Endometrial microvascular endothelial cells (primary cell): ENCODE results near the gene PLXNA2. TPM values are rescaled to one million over a fixed set of nuclear protein-coding genes. Genes with fewer than 3 reads are reported as not detected.

ENCODE experiments used
- in situ Hi-C: cut with HindIII; loops from 2 replicates; pipeline ENCODE4 v1.10.0; 2017; ENCODE audit warnings: low sequenced_read_pairs, low pct_unique_long_range_greater_than_20kb; ENCODE audit errors: inconsistent ontology term
- total RNA-seq: library from RNA; depleted of rRNA; stranded (reverse); fragments of >200 nt; gene quantifications from one replicate; pipeline ENCODE4 v1.2.3, GENCODE V29; 2015; ENCODE audit errors: inconsistent ontology term

PLXNA2 gene
- total RNA-seq, 1 donor from 2014 or later: 83.1 TPM

DNA sequence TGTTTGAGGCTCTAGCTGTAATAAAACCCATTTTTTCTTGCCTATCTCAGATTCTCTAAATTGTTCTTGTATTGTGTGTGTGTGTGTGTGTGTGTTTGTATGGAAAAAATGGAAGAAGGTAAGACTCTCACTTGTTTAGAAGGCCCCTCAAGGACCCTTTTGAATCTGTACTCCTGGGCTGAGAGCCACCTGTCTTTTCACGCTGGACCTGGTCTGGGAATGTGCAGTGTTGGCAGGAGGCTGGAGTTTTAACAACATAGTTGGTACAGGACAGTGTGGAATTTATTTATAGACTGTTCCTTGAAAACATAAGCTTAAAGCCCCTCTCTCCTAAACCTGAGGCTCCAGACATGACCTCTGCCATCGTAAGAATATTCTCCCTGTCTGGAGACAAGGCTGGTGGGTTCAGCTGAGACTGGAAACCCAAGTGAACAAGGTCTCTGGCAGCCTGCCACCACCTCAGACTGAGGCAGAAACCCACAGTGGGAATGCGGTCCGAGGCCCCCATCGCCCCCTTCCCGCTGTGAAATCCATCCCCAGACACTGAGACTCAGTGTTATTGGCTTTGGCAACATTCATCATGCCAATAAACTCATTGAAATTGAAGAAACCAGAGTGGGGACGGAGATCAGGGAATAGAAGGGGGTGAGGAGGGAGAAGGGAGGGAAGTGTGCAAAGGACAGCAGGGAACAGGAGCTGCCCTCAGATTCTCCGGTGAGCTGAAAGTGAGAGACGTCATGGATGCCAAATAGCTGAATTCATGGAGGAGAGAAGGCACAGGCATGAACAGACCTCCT lies 24.6 kb upstream of the PLXNA2 start:
- in situ Hi-C loops: no loop called here

DNA sequence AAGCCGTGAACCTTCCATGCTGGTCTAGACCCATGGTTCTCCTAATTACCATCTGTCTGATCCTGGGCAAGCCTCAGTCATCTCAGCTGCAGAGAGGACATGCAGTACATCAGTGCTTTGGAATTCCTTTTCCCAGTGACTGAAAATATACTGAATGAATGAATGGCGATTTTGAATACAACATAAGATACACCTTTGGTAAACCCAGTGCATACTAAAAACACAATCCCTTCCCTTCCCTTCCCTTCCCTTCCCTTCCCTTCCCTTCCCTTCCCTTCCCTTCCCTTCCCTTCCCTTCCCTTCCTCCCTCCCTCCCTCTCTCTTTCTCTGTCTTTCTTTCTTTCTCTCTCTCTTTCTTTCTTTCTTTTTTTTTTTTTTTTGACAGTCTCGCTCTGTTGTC lies 21.3 kb upstream of the PLXNA2 start:
- in situ Hi-C loops: no loop called here

DNA sequence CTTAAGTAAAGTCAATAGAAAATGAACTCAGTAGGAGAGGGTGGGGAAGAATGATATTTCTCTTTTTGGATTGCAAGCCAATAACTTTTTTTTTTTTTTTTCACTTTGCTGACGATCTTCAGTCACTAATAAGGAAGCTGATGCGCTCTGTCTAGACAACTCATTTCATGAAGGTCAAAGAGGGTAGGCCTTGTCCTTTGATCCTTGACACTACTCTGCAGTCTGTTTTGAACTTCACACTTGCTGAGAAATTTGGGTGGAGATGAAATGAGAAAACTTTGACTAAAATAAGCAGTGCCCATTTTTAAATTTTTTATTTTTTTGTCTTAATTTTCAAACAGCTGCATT lies 20.9 kb upstream of the PLXNA2 start:
- in situ Hi-C loops: no loop called here

DNA sequence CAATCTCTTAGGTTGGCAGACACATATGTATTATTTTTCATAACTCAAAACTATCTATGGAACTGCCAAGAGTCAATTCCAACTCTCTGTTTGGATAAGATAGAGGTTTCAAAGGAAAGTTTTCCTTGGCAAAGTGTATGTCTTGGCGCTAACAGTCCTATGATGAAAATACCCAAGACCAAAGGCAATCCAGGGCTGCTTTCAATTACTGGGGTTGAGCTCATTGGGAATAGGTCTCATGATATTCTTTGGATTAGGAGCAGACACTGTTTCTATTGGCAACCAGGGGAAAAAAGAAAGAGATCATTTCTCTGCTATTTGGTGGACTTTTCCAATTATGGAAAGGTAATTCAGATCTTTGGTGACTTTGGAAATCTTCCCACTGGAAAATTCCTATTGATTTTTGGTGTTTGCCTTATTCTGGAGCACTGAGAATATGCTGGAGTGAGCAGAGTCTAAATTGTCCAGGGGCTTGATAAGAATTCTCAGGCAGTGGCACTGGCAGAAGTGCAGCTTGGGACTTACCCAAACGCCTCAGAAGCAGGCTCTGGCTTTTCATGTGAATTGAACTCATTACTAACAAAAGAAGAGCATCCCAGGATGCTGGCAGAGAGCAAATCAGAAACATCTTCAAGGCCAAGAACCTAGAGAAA lies 20.4 kb upstream of the PLXNA2 start:
- in situ Hi-C loops: no loop called here

DNA sequence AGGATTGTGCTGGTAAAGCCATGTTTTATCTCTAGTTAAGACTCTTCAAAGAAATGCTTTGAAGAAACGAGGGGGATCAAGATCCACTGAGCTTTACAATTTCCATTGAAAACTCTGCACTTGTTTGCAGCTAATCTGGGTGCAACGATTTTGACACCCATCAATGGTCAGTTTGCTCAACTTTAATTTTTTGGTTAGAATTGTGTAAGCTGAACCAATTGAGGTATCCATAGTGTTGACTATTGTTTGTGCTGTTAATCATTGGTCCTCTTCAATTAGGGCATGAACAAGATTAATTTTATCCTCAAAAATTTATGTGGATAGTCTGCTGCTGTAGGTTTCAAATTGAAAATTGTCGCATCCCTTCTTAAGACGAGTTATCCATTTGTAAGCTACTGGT lies 17.7 kb upstream of the PLXNA2 start:
- in situ Hi-C loops: no loop called here

DNA sequence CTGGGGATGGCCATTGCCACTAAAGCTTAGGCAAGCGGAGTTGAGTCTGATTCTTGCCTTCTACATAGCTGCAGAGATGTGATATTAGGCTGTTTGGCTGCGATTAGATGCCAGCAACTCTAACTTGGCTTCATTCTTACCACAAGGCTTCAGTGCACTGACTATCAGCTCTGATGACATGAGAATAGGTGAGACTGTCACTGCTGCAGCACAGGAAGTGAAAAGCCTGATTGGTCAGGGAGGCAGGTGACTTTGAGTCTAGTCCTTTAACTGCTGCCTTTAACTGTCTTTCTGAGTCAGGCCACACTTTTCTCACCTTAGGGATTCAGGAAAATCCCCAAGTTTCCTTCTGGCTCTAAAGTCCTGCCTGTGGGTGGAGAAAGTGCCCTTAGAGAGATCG lies 14.1 kb upstream of the PLXNA2 start:
- in situ Hi-C loops: no loop called here

DNA sequence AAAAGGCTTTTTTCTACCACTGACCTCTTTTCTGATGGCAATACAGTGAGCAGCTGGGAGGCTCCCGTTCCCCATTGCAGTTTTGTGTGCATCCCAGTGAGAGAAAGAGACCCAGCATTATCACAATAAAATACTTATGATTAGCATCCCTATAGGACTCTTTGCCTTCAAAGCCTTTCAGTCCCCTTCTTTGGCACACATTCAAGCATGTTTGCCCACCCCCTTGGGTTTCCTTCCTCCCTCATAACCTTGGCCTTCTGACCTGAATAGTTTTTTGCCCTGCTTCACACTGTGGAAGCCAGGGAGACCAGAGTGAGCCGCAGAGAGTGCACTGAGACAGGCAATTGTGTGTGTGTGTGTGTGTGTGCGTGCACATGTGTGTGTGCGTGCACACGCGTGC lies 13.2 kb upstream of the PLXNA2 start:
- in situ Hi-C loops: no loop called here

DNA sequence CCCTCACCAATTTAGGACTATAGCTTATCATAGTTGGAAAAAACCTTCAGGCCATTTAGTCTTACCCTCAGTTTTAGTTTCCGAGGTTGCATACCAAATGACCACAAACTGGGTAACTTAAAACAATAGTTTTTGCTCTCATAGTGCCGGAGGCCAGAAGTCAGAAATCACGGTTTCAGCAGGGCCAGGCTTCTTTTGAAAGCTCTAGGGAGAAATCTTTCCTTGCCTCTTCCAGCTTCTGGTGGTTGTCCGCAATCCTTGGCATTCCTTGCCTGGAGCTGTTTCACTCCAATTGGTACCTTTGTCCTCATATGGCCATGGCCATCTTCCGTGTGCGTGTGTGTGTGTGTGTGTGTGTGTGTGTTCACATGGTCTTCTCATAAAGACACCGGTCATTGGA lies 12.4 kb upstream of the PLXNA2 start:
- in situ Hi-C loops: no loop called here

DNA sequence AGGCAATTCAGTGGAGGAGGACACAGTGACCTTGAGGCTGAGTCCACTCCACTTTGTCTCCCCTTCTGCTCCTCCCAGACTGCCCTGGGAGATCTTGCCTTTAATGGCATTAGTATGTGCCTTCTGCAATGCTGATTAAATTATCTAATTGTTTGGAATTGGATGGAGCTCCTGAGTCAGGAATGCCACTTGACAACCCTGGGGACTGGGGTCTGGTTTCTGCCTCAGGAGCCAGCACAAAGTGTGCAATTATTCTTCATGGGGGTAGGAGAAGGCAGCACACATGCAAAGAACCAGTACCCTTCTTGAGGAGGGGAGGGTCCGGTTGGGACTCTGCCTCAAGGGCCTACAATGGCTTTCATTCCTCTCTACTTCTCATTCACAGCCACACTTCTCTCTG lies 11.9 kb upstream of the PLXNA2 start:
- in situ Hi-C loops: no loop called here

DNA sequence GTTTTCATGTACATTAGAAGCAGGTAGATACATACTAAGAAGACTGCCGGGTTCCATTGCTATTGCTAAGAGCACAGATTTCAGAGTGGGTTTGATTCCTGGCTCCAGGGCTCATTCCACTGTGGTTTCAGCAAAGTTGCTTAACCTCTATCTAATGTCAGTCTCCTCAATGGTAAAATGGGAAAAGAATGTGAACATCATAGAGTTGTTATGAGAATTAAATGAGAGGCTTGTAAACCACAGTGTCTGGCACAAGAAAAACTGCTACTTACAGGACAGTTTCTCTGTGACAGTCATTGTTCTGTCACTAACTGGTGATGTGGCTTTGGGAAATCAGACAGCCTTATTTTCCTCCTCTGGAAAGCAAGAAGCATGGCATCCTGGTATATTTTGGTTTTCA lies 10.7 kb upstream of the PLXNA2 start:
- in situ Hi-C loops: no loop called here

DNA sequence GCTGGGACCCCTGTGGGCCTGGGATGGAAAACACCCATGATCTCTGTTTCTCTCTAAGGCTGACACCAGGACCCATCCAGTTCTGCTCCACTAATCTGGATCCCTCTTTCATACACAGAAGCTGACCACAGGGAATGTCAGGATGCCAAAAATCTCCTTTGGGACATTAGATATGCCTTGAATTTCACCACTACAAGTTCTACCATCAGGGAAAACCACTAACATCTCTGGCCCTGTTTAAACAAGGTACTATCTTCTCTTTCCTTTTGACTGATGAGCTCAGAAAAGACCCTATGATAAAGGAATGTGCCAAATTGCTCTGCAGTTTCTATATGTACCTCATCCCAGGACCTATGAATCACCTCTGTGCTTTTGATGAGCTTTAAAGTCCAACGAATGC lies 10.2 kb upstream of the PLXNA2 start:
- in situ Hi-C loops: no loop called here

DNA sequence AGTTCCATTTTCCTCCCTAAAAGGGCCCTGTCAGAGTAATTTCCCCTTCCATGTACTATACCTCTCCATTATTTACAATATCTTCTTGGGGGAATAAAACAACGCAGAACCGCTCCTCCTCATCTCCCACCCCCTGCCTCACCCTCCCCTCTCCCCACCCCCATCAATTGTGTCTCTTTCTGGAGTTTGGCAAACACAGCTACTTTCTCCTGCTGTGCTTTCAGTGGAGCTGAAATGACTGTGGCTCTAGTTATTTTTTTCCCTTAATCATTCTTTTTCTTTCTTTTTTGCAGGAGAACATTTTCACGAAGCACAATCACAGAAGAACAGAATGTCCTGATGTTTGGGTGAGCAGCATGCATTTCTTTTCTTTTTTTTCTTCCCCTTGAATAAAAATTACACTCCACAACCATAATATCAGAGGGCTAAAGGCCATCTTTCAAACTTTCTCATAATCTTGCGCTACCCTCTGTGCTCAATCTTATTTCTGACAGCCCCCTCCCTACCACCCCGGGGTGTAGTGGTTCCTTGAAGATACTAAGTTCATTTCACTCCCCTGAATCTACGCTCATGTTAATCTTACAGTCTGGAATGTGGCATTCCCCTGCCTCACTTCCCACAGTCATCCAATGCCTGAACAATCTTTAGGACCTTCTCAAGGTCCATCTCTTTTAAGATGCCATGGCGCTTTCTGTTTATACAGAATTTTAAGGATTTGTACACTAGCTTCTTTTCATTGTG lies 8.8 kb upstream of the PLXNA2 start:
- in situ Hi-C loops: no loop called here

DNA sequence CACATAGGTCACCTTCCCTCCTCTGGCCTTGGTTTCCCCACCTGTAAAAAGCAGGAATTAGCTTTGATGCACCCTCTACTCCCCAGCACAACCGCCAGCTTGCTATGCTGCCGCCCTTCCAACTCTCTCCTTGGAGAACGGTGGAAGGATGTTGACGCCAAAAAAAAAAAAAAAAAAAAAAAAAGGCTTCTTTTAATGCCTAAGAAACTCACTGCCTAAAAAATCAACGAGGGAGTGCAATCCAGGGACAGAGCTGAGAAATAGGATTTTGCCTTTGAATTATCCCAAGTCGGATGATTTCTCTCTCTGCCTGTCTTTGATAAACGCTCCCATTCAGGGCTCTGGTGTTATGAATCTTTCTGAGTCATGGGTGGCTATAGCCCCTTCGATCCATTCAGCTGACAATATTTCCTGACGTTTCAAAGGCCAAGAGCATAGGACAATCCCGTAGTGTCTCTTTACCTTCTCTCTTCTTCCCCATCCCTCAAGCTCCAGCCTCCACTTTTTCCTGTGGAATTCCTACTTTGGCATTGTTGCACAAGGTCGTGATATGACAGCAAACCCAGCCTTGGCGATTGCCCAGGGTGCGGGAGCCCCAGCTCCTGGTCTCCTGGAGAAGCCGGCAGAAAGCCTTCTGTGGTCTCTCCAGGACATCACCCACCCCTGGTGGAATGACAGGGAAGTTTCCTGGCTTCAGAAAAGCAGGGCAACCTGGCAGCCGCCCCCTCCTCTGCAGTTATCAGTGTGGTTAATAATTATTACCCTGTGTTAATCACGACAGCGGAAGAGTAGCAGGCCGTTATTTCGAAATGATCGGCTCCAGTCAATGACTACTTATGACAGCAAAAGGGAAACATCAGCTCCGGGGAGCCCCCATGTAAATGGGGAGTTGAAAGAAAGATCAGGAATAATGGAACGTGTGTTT lies 8.0 kb upstream of the PLXNA2 start:
- in situ Hi-C loops: no loop called here

DNA sequence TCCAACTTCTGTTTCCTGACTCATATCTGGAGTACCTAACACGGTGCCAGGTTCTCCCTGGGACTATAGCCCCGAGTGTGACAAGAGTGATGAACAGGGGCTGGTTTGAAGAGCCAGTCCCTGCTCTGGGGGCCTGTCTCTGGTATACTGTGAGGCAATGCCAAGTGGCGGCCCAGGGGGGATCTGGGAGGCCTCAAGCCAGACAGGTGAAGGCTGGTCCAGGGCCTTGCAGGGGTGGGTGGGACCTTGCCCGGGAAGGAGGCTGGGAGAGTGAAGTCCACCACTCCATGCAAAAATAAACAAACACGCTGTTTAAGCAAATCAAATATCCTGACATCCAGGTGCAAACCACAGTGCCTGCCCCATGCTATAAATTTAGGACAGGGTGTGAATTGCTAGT lies 6.8 kb upstream of the PLXNA2 start:
- in situ Hi-C loops: no loop called here

DNA sequence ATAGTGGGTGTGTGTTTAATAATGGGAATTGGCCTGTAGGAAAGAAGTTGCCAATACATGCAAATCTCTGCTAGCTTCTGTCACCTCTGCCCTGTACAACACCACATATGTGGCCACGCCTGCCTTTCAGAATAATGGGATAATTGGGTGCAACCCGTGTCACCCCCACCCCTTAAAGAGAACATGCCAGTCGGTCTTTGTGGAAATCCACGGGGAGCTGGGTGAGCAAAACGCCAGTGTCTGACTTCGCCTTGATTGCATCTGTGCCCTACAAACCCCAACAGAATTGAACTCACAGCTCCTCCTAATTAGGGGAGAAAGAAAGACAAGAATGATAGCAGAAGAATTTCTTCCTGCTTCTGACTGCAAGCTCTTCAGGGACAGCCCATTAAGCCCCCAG lies 6.4 kb upstream of the PLXNA2 start:
- in situ Hi-C loops: no loop called here

DNA sequence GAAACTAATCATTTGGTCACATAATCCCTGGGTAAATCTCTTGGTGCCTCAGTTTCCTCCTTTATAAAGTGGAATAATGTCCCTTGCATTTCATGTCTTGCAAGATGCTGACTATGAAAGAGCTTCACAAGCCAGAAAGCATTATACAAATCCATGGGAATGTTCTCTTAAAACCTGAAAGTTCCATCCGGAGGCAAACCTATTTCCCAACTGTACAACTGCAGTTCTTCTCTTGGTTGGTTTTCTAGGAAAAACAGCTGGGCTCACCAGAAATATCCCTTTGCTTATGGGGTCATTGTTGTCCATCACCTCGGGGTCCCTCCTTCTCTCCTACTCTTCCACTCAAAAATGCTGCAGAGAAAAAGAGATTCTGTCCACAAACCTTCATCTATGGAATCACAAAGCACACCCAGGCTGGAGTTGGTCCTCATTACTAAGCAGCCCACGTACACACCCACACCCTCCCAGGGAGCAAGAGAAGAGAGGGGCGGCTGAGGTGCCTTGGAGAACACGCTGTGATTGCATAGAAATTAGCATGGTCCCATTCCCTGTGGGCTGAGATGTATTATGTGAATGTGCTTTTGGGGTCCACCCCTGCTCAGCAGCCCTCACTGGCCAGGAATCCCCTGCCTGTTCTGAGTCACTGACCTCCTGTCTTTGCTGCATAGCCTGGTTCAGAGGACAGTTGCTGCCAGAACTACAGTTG lies 5.0 kb upstream of the PLXNA2 start:
- in situ Hi-C loops: no loop called here

DNA sequence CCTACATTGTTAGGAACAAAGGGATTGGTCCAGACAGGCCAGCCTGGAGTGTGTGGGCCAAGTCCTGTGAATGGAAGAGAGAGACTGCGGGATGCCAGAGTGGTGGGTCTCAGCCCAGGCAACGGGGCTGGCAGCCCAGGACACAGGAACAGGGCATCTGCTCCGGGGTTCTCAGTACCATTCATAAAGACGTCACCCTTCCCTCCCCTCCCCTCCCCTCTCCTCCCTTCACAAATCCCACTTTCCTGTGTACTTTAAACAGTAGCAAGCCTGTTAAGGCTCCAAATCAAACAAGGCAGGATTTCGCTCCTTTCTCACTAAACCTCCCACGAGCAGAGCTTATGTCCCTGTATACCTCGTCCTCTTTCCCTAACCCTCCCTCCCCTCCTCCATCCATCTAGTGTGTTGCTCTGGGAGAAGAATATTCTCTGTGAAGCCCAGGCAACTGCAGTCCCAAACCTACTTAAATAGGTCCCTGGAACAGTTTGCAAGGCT lies 4.2 kb upstream of the PLXNA2 start:
- in situ Hi-C loops: no loop called here

DNA sequence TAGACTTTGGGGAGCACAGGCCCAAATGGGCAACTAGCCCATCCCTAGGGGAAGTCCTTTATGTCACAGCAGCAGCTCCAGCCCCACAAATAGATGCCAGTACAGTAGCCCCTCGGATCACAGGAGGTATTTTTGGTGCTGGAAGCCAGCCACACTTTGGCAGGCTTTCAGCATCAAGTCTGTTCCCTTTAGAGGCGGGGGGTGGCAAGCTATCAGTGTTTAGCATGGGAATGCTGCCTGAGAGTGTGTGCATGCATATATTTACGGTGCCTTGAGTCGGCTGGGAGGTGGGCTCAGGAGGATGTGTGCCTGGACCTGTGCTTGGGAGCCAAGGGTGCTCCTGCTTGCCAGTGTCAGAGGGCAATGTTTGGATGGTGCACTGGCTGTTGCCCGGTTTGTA lies 3.5 kb upstream of the PLXNA2 start:
- in situ Hi-C loops: no loop called here
